ENCODE measurements around the gene CXCL3. TPM values are rescaled to one million over a fixed set of nuclear protein-coding genes. Genes with fewer than 3 reads are reported as not detected.

CXCL3 gene
- total and polyA plus RNA-seq, 9 of the 15 experiments (the other 6 are each of a cell fraction or from before 2014, with no cell fraction given): 2.3 to 8.9 (median 6.1) TPM

GRCh38 chr4:74013264-74013663 lies 25.2 kb downstream of the CXCL3 start:
- CTCF ChIA-PET (ENCODE audit: low intra/inter-chr PET ratio): no interaction called here
- intact Hi-C loops (cut with micrococcal nuclease) (no loop called here), in situ Hi-C loops (cut with MboI) (no loop called here)
- FAIRE-seq (no peak), DNase-seq (ENCODE audit: extremely low read depth in 1 of 4, low spot score in 3 of 4) (no peak), ATAC-seq (no peak)
- no peaks in the 10 kb centered on the region for H3K27me3 ChIP-seq (ENCODE audit: control insufficient read depth in 2 of 2, insufficient read depth in 2 of 2, low read length in 2 of 2)
- no peaks in the 10 kb centered on the region for H3K36me3 ChIP-seq (ENCODE audit: control insufficient read depth, insufficient read depth, low read length)
- H3K4me2 ChIP-seq (ENCODE audit: insufficient read depth, low read length): no peak overlapping the region
- 29% methylated on average over 2 of the region's 2 CpGs for WGBS (ENCODE audit: insufficient coverage, low coverage, missing lambda C conversion rate)
- H3K4me3 ChIP-seq: no peak overlapping the region
- H3K79me2 ChIP-seq (ENCODE audit: control insufficient read depth, insufficient read depth, low read length): no peaks in the 10 kb centered on the region
- no peaks in the 10 kb centered on the region for H3K9me1 ChIP-seq (ENCODE audit: control insufficient read depth, insufficient read depth, low read length)
- no peak overlapping the region for H3K9ac ChIP-seq (ENCODE audit: insufficient read depth in 1 of 2, low read depth in 2 of 2, low read length in 2 of 2)
- POLR2A ChIA-PET: interaction anchor here (0.6 kb wide), 1 partner anchor 1103 kb away, joined by 3 read pairs; no protein-coding TSS in a partner anchor
- TF ChIP-seq CHD2 (IDR thresholded peaks at IDR 0.05; ENCODE audit: low read depth, low read length): no peak
- no peak for TF ChIP-seq TEAD1 (CRISPR knock-in tag; IDR thresholded peaks at IDR 0.05)
- TF ChIP-seq ELK1 (CRISPR knock-in tag; IDR thresholded peaks at IDR 0.05): no peak
- TF ChIP-seq ADNP (tag; IDR thresholded peaks at IDR 0.05): no peak
- TF ChIP-seq ZNF280B (CRISPR knock-in tag; IDR thresholded peaks at IDR 0.05): no peak
- TF ChIP-seq ZNF639 (CRISPR knock-in tag; conservative IDR thresholded peaks at IDR 0.05 in 1 of 2, IDR thresholded peaks at IDR 0.05 in 1 of 2): no peak
- no peak for TF ChIP-seq ZBTB43 (CRISPR knock-in tag; IDR thresholded peaks at IDR 0.05)
- TF ChIP-seq KAT2B (IDR thresholded peaks at IDR 0.05; ENCODE audit: low read depth, low read length): no peak
- no peak for TF ChIP-seq SIN3A (IDR thresholded peaks at IDR 0.05; ENCODE audit: borderline replicate concordance in 2 of 2, control insufficient read depth in 1 of 2, low read depth in 2 of 2, low read length in 2 of 2)
- TF ChIP-seq STAG1 (CRISPR knock-in tag; IDR thresholded peaks at IDR 0.05; ENCODE audit: borderline replicate concordance): no peak
- TF ChIP-seq ZNF507 (tag; conservative IDR thresholded peaks at IDR 0.05): no peak
- H2AFZ ChIP-seq (ENCODE audit: low read depth, low read length): 0 out of 2 replicates have a peak overlapping the region, but pooled peaks have one; percentile 46
- no peaks in the 10 kb centered on the region; a peak in 1 of 5 replicates for H3K4me1 ChIP-seq (replicated peaks in 1 of 2; ENCODE audit: control insufficient read depth in 2 of 2, insufficient read depth in 2 of 2, low read length in 2 of 2)
- BruUV-seq (replicated peaks): no TSS peak
- H3K27ac ChIP-seq (ENCODE audit: extremely low read depth, low read depth, low read length): no peak overlapping the region
- H3K9me3 ChIP-seq (replicated peaks; ENCODE audit: control insufficient read depth, insufficient read depth, low read depth, low read length): no peaks in the 10 kb centered on the region
- H4K20me1 ChIP-seq (replicated peaks; ENCODE audit: control insufficient read depth, insufficient read depth, low read length): no peaks in the 10 kb centered on the region

Data from K562 (cell line).